HG03457 (cell line): Measurements from ENCODE around the gene PRR18.

Experiments
- ATAC-seq: cut with Tn5 transposase; IDR thresholded peaks from one replicate; pipeline ENCODE4 v1.9.1; 2021; ENCODE audit warnings: moderate number of reproducible peaks; ENCODE audit not compliant: unreplicated experiment

The PRR18 gene

GRCh38 chr6:166278579-166279392 is 29.4 kb downstream of the PRR18 start:
- ATAC-seq: no peak

- ATAC-seq: no peak
Observed at GRCh38 chr6:166277892-166278578, 30.2 kb downstream of the PRR18 start.

DNA sequence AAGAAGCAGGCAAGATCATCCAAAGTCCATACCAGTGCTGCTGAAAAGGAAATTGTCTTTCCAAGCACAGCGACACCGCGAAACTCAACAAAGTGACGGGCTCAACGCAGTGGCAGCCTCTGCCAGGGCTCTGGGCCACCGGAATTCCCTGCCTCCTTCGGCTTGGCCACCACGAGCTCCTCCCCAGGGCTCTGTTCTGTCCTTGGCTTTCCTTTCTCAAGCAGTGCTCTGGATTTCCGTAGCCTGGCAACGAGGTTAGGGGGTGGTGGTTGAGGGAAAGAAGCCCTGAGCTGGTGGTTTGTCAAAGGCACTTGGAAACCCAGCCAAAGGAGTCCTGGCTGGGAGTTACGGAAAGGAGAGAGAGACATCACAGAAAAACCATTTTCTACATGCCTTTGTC is 31.2 kb downstream of the PRR18 start:
- no peak for ATAC-seq

- ATAC-seq: no peak
Observed at GRCh38 chr6:166275714-166276166, 32.5 kb downstream of the PRR18 start.

GRCh38 chr6:166274739-166275370 is 33.3 kb downstream of the PRR18 start:
- ATAC-seq: no peak

DNA sequence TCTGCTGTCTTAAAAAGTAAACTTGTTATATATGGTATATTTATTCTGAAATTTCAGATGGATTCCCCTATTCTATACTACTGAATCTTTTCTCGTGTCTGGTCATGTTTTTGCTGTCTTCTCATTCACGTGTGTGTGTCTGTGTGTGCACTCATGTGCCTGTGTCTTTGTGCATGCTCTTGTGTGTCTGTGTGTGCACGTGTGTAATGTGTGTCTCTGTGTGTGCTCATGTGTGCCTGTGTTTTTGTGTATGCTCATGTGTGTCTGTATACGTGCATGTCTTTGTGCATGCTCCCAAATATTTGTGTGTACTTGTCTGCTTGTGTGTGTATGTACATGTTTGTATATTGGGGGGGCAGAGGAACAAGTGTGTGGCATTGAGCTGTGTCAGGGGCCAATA is 34.0 kb downstream of the PRR18 start:
- no peak for ATAC-seq

GRCh38 chr6:166271376-166271765 is 36.8 kb downstream of the PRR18 start:
- no peak for ATAC-seq

- no peak for ATAC-seq
Observed at GRCh38 chr6:166270706-166271375, 37.4 kb downstream of the PRR18 start.

DNA sequence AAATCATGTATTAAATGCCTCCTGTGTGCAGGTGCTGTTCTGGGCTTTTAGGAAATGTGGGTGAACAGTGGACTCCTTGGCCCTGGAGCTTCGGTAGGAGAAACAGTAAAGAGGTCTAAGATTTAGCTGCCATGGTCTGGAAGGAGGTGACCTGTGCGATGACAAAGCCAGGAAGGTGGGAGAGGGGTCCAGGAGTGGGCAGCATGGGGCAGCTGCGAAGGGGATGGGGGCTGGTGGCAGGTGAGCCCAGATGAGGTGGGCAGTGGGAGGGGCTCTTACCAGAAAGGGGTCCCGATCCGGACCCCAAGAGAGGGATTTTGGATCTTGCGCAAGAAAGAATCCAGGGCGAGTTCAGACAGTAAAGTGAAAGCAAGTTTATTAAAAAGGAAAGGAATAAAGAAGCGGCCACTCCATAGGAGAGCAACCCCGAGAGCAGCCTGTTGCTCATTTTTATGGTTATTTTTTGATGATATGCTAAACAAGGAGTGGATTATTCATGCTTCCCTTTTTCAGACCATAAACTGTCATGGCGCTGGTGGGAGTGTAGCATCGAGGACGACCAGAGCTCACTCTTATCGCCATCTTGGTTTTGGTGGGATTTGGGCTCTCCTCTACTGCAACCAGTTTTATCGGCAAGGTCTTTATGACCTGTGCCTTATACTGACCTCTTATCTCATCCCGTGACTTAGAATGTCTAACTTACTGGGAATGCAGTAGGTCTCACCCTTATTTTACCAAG is 38.7 kb downstream of the PRR18 start:
- no peak for ATAC-seq

DNA sequence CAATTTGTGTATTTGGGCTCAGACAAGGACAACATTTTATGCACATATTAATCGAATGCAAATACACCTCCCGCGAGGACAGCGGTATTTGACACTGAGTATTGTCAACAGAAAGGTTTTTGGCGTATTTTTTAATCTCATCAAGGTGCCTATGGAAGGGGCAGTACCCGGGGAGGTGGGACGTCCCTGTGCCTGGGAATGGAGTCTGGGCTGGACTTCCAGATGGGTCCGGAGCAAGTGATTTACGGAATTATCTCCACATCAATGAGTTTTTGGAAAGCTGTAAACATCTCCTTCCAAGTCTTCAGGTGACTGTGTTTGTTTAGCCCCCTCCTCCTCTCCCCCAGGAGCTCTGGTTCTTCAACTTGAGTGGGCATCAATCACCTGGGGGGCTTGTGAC is 39.8 kb downstream of the PRR18 start:
- no peak for ATAC-seq

DNA sequence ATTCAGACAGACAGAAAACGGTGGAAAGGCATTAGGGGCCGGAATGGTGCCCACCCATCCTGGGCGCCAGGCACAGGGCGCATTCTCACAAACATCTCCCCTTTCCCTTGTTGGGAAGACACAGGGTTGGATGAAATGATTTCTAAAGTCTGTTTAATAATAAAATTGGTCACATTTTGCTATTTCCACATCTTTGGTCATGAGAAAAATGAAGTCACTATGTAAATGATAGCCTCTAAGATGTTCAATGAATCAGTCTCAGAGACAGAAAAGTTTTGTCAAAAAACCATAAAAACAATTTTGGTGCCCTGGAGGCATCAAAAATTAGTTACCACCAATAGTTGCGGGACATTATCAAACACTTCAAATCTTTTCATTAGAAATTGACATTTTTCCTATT is 40.7 kb downstream of the PRR18 start:
- no peak for ATAC-seq

GRCh38 chr6:166266336-166266735 is 41.9 kb downstream of the PRR18 start:
- ATAC-seq: no peak

DNA sequence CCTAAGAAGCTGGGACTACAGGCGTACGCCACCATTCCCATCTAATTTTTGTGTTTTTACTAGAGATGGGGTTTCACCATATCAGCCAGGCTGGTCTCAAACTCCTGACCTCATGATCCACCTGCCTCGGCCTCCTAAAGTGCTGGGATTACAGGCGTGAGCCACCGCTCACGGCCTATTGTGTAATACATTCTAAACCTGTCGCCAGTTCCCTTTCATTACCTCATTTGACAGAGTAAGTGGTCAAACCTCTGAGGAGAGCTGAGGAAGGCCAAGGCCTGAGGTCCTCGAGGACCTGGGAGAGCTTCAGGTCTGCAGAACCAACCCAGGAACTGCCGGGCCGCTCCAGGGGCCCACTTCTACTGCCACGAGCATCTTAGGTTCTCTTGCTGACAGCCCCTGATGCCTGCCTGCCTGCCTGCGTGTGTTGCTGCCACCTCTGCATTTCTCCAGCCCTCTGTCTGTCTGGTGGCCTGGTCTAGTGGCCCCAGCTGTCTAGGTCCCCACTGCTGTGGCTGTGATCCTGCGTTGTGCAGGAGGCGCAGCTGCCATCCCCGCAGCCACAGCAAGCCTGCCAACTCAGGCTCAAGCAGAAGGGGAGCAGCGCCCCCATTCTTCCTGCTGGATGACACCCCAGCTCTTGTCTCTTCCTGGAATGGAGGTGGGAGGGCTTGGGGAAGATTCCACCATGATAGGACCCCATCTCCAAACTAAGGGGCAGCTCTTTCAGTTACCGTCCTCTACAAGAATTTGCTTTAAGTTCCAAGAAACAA is 45.3 kb downstream of the PRR18 start:
- no peak for ATAC-seq

- no peak for ATAC-seq
Observed at GRCh38 chr6:166259296-166259977, 48.8 kb downstream of the PRR18 start.

DNA sequence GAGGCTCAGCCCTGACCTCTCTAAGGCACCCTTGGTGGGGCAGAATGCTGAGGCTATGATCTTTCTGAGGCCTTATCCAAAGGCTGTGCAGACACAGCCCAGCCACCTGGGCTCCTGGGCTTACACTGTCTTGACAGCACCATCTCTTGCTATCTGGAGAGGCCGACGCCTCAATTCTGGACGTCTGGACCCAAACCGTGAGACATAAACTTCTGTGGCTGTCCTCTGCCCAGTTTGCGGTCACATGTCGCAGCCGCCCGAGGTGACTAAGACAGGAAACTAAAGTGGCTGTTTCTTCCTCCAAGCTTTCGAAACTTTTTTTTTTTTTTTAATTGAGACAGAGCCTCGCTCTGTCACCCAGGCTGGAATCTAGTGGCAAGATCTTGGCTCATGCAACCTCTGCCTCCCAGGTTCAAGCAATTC is 49.3 kb downstream of the PRR18 start:
- peak; percentile 58 for ATAC-seq

DNA sequence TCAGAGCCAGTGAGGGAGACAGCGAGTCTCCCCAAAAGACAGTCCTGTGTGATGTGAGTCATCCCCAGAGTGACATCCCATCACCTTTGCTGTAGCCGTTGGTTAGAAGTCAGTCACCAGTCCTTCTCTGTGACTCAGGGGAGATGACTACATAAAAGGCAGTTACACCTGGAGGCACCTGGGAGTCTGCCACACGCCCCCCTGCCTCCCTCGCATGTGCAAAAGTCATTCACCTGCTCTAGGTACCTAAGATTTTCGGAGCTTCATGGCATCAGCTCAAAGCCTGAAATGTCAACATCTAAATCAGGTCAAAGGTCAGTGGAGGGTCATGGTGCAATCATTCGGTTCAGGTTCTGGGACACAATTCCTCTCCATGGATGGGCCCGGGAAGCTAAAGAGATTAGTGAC is 50.3 kb downstream of the PRR18 start:
- no peak for ATAC-seq
